ENCODE data around the gene DNAJC30.

GRCh38 chr7:73659983-73660382 is 23.3 kb downstream of the DNAJC30 start:
- TF ChIP-seq CTCF (IDR thresholded peaks at IDR 0.05) (no peak), POLR2A (IDR thresholded peaks at IDR 0.05) (no peak)
